NCI-H774 (cell line): ENCODE results near the gene NDUFAB1.
"Not testable (repeated sequence)": the region's sequence is repeated elsewhere in the genome, so short reads cannot be mapped to it uniquely, and the experiment has no call there.

ENCODE experiments used
- DNase-seq: peaks from one replicate; lab custom pipeline; 2025; lab: John Stamatoyannopoulos, UW

Gene NDUFAB1

GRCh38 chr16:23584186-23585076 lies 11.7 kb downstream of the NDUFAB1 start:
- no peak for DNase-seq

- DNase-seq, result not testable (repeated sequence)
Measured at GRCh38 chr16:23583271-23583670, 12.8 kb downstream of the NDUFAB1 start.

GRCh38 chr16:23581764-23582163 lies 14.4 kb downstream of the NDUFAB1 start:
- no peak for DNase-seq

GRCh38 chr16:23580391-23580790 lies 15.7 kb downstream of the NDUFAB1 start:
- no peak for DNase-seq

- no peak for DNase-seq
Measured at GRCh38 chr16:23579371-23579770, 16.7 kb downstream of the NDUFAB1 start.

GRCh38 chr16:23578101-23578830 lies 17.9 kb downstream of the NDUFAB1 start:
- DNase-seq, result no peak

- DNase-seq, result no peak
Measured at GRCh38 chr16:23577493-23577892, 18.6 kb downstream of the NDUFAB1 start.

- no peak for DNase-seq
Measured at GRCh38 chr16:23575834-23576233, 20.3 kb downstream of the NDUFAB1 start.

GRCh38 chr16:23573817-23574216 lies 22.3 kb downstream of the NDUFAB1 start:
- DNase-seq, result no peak

GRCh38 chr16:23572394-23572793 lies 23.7 kb downstream of the NDUFAB1 start:
- DNase-seq, result no peak

- DNase-seq, result no peak
Measured at GRCh38 chr16:23571895-23572294, 24.2 kb downstream of the NDUFAB1 start.

GRCh38 chr16:23570992-23571632 lies 25.0 kb downstream of the NDUFAB1 start:
- DNase-seq, result no peak

- no peak for DNase-seq
Measured at GRCh38 chr16:23567602-23568001, 28.5 kb downstream of the NDUFAB1 start.

- no peak for DNase-seq
Measured at GRCh38 chr16:23566724-23567123, 29.4 kb downstream of the NDUFAB1 start.

GRCh38 chr16:23564575-23565363 lies 31.3 kb downstream of the NDUFAB1 start:
- no peak for DNase-seq

GRCh38 chr16:23563186-23563585 lies 32.9 kb downstream of the NDUFAB1 start:
- no peak for DNase-seq

- DNase-seq, result no peak
Measured at GRCh38 chr16:23562505-23562904, 33.6 kb downstream of the NDUFAB1 start.

GRCh38 chr16:23561586-23561985 lies 34.5 kb downstream of the NDUFAB1 start:
- no peak for DNase-seq

- DNase-seq, result no peak
Measured at GRCh38 chr16:23557779-23558702, 38.1 kb downstream of the NDUFAB1 start.

- DNase-seq, result peak; percentile 97
Measured at GRCh38 chr16:23556881-23557778, 39.0 kb downstream of the NDUFAB1 start, which contains the start of the genes EARS2 and UBFD1. Gene EARS2, minus strand, starts transcription at chr16:23557350. Its CDS starts 7 bp downstream, at chr16:23557343. Gene UBFD1, plus strand, starts transcription at chr16:23557727. Its CDS starts 16 bp downstream, at chr16:23557743.
